IPS-20b (cell line): ENCODE data around the gene CHST10.

ENCODE experiments used
- H3K27ac ChIP-seq: one replicate; pipeline ENCODE4 v1.5.1; 2013; ENCODE audit warnings: low read length
- H3K27me3 ChIP-seq: 2 replicates; pipeline ENCODE4 v1.6.1; 2013; ENCODE audit warnings: mild to moderate bottlenecking, low read length, inconsistent platforms; ENCODE audit not compliant: insufficient read depth
- H3K36me3 ChIP-seq: 2 replicates; pipeline ENCODE4 v1.6.1; 2013; ENCODE audit warnings: low read depth, mild to moderate bottlenecking, inconsistent platforms, low read length, moderate library complexity; ENCODE audit not compliant: insufficient read depth
- H3K4me1 ChIP-seq: 2 replicates; pipeline ENCODE4 v1.6.1; 2013; ENCODE audit warnings: mild to moderate bottlenecking, control low read depth, inconsistent platforms, low read length, moderate library complexity; ENCODE audit not compliant: insufficient read depth
- H3K4me3 ChIP-seq: 2 replicates; pipeline ENCODE4 v1.5.1; 2013; ENCODE audit warnings: mild to moderate bottlenecking, low read length, inconsistent platforms
- H3K9ac ChIP-seq: 2 replicates; pipeline ENCODE4 v1.6.1; 2013; ENCODE audit warnings: low read depth, mild to moderate bottlenecking, inconsistent platforms, low read length, moderate library complexity
- H3K9me3 ChIP-seq: 2 replicates; pipeline ENCODE4 v1.6.1; 2013; ENCODE audit warnings: mild to moderate bottlenecking, low read depth, low read length, inconsistent platforms; ENCODE audit not compliant: insufficient read depth

Gene CHST10

GRCh38 chr2:100426384-100426720, 8.9 kb upstream of the CHST10 start:
- no peak overlapping the region for H3K9ac ChIP-seq

GRCh38 chr2:100425573-100426383, 8.3 kb upstream of the CHST10 start:
- Histone ChIP-seq H3K36me3 (no peaks in the 10 kb centered on the region), H3K4me3 (no peak overlapping the region), H3K4me1 (no peaks in the 10 kb centered on the region), H3K9me3 (no peaks in the 10 kb centered on the region; the same call in 1 of the 2 replicates), H3K9ac (no peak overlapping the region), H3K27me3 (no peaks in the 10 kb centered on the region), H3K27ac (no peak overlapping the region)

More at GRCh38 chr2:100426384-100426720, 8.9 kb upstream of the CHST10 start:
- no peaks in the 10 kb centered on the region for H3K4me1 ChIP-seq
- no peaks in the 10 kb centered on the region for H3K27me3 ChIP-seq
- no peak overlapping the region for H3K27ac ChIP-seq
- H3K36me3 ChIP-seq: no peaks in the 10 kb centered on the region
- no peak overlapping the region for H3K4me3 ChIP-seq
- H3K9me3 ChIP-seq: peaks cover under 1% of the 10 kb centered on the region; the same call in 1 of the 2 replicates

- Histone ChIP-seq H3K9me3 (no peaks in the 10 kb centered on the region; the same call in 1 of the 2 replicates), H3K27ac (no peak overlapping the region), H3K9ac (no peak overlapping the region), H3K4me1 (no peaks in the 10 kb centered on the region), H3K4me3 (no peak overlapping the region), H3K27me3 (no peaks in the 10 kb centered on the region), H3K36me3 (no peaks in the 10 kb centered on the region)
Measured at GRCh38 chr2:100425107-100425506, 7.6 kb upstream of the CHST10 start.

- no peaks in the 10 kb centered on the region; the same call in 1 of the 2 replicates for H3K9me3 ChIP-seq
- no peaks in the 10 kb centered on the region for H3K36me3 ChIP-seq
- H3K4me1 ChIP-seq: no peaks in the 10 kb centered on the region
- no peak overlapping the region for H3K27ac ChIP-seq
- H3K27me3 ChIP-seq: no peaks in the 10 kb centered on the region
- no peak overlapping the region for H3K4me3 ChIP-seq
- no peak overlapping the region for H3K9ac ChIP-seq
Measured at GRCh38 chr2:100424277-100424875, 6.9 kb upstream of the CHST10 start.

GRCh38 chr2:100423631-100424030, 6.2 kb upstream of the CHST10 start:
- no peaks in the 10 kb centered on the region for H3K36me3 ChIP-seq
- no peaks in the 10 kb centered on the region for H3K9me3 ChIP-seq
- H3K4me1 ChIP-seq: no peaks in the 10 kb centered on the region
- no peak overlapping the region for H3K4me3 ChIP-seq
- no peak overlapping the region for H3K27ac ChIP-seq
- no peak overlapping the region for H3K9ac ChIP-seq
- H3K27me3 ChIP-seq: no peaks in the 10 kb centered on the region

- Histone ChIP-seq H3K27ac (no peak overlapping the region), H3K9ac (no peak overlapping the region), H3K4me3 (no peak overlapping the region), H3K4me1 (peaks cover 4% of the 10 kb centered on the region; the same call in 1 of the 2 replicates), H3K9me3 (no peaks in the 10 kb centered on the region), H3K36me3 (no peaks in the 10 kb centered on the region), H3K27me3 (no peaks in the 10 kb centered on the region)
Measured at GRCh38 chr2:100422320-100423055, 5.0 kb upstream of the CHST10 start.

GRCh38 chr2:100419915-100420314, 2.4 kb upstream of the CHST10 start:
- Histone ChIP-seq H3K27ac (no peak overlapping the region), H3K9me3 (no peaks in the 10 kb centered on the region), H3K4me1 (peaks cover 13% of the 10 kb centered on the region), H3K9ac (no peak overlapping the region), H3K27me3 (no peaks in the 10 kb centered on the region), H3K36me3 (no peaks in the 10 kb centered on the region; the same call in 1 of the 2 replicates), H3K4me3 (no peak overlapping the region)

GRCh38 chr2:100418406-100418962, 1.0 kb upstream of the CHST10 start:
- Histone ChIP-seq H3K27ac (no peak overlapping the region), H3K27me3 (no peaks in the 10 kb centered on the region), H3K36me3 (peaks cover 11% of the 10 kb centered on the region; the same call in 1 of the 2 replicates), H3K9ac (no peak overlapping the region), H3K4me1 (peaks cover 28% of the 10 kb centered on the region), H3K9me3 (no peaks in the 10 kb centered on the region), H3K4me3 (no peak overlapping the region)

GRCh38 chr2:100417711-100418124, 250 bp upstream of the CHST10 start:
- Histone ChIP-seq H3K4me1 (peaks cover 35% of the 10 kb centered on the region), H3K9ac (peak overlapping the region; percentile 82), H3K36me3 (peaks cover 11% of the 10 kb centered on the region; the same call in 1 of the 2 replicates), H3K27me3 (no peaks in the 10 kb centered on the region), H3K9me3 (no peaks in the 10 kb centered on the region), H3K4me3 (peak overlapping the region; percentile 96), H3K27ac (peak overlapping the region; percentile 43)

- Histone ChIP-seq H3K4me1 (peaks cover 46% of the 10 kb centered on the region), H3K9ac (peak overlapping the region; percentile 90; the same call in 1 of the 2 replicates), H3K36me3 (peaks cover 11% of the 10 kb centered on the region; the same call in 1 of the 2 replicates), H3K9me3 (no peaks in the 10 kb centered on the region), H3K27me3 (no peaks in the 10 kb centered on the region), H3K4me3 (peak overlapping the region; percentile 96), H3K27ac (peak overlapping the region; percentile 49)
Measured at GRCh38 chr2:100416397-100416934, 1.0 kb downstream of the CHST10 start.

GRCh38 chr2:100413571-100413970, 3.9 kb downstream of the CHST10 start:
- Histone ChIP-seq H3K9ac (peak overlapping the region; percentile 62; the same call in 1 of the 2 replicates), H3K4me3 (peak overlapping the region; percentile 37), H3K9me3 (no peaks in the 10 kb centered on the region), H3K4me1 (peaks cover 57% of the 10 kb centered on the region), H3K27ac (peak overlapping the region; percentile 69), H3K36me3 (peaks cover 11% of the 10 kb centered on the region; the same call in 1 of the 2 replicates), H3K27me3 (no peaks in the 10 kb centered on the region)
